Measurements from ENCODE around the gene ATP1A1.

ATP1A1 gene

GRCh38 chr1:116362050-116362449 is 11.0 kb upstream of the ATP1A1 start:
- Histone ChIP-seq H3K18ac (ENCODE audit: low read depth in 1 of 2, low read length in 2 of 2) (no peak overlapping the region), H3K79me1 (replicated peaks; ENCODE audit: low read length, poor library complexity, severe bottlenecking) (no peaks in the 10 kb centered on the region), H3K36me3 (ENCODE audit: control insufficient read depth in 1 of 2, insufficient read depth in 2 of 2, low read depth in 1 of 2, low read length in 2 of 2) (no peaks in the 10 kb centered on the region), H3K4ac (ENCODE audit: low read depth in 1 of 2, low read length in 2 of 2) (no peak overlapping the region), H3K4me3 (ENCODE audit: insufficient read depth in 1 of 2, low read depth in 1 of 2, low read length in 2 of 2) (no peak overlapping the region), H4K8ac (ENCODE audit: low read length) (no peak overlapping the region), H2BK5ac (ENCODE audit: low read depth, low read length, poor library complexity, severe bottlenecking) (no peak overlapping the region), H2BK120ac (ENCODE audit: low read depth, low read length) (no peak overlapping the region), H3K27ac (ENCODE audit: low read length, poor library complexity, severe bottlenecking) (no peak overlapping the region), H2BK12ac (ENCODE audit: low read length in 2 of 2) (no peak overlapping the region), H3K4me2 (ENCODE audit: low read length, poor library complexity, severe bottlenecking) (no peak overlapping the region), H3K23ac (ENCODE audit: low read length in 2 of 2) (no peak overlapping the region), H2BK15ac (ENCODE audit: low read depth, poor library complexity, severe bottlenecking) (no peak overlapping the region), H3K9ac (ENCODE audit: low read length) (no peak overlapping the region), H3K14ac (ENCODE audit: low read length in 2 of 2) (no peak overlapping the region), H3K9me3 (ENCODE audit: control insufficient read depth, low read length) (no peaks in the 10 kb centered on the region), H2AFZ (ENCODE audit: low read depth, low read length) (no peak overlapping the region), H3K27me3 (ENCODE audit: control insufficient read depth in 1 of 2, insufficient read depth in 1 of 2, low read length in 2 of 2) (peaks cover 6 to 9% of the 10 kb centered on the region in 2 experiments), H3K4me1 (ENCODE audit: control insufficient read depth, insufficient read depth, low read depth, low read length) (no peaks in the 10 kb centered on the region), H2AK5ac (ENCODE audit: low read length, severe bottlenecking) (no peak overlapping the region), H4K91ac (ENCODE audit: low read length) (no peak overlapping the region)
- DNase-seq, result no peak
- WGBS, result 99% methylated on average over 4 of the region's 4 CpGs

DNA sequence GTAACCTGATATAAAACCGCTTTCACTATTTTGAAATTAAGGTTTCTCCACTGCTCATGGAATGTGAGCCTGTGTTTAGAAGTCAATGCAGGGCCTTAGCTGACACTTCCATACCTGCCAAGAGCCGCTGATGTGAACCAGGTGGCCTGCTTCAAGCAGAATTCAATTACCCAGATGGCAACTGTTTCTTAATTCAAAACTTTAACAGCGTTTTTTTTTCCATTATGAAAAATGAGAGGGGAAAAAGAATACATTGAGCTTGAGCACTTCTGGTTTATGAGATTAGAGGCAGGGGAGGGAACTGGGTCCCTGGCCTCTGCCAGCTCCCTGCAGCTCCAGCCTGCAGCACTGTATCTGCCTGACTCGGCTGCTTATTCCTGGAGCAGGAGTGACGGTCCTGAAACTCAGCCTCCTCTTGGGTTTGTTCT is 7.7 kb upstream of the ATP1A1 start:
- H3K9ac ChIP-seq (ENCODE audit: low read length), result no peak overlapping the region
- no peak overlapping the region for H4K8ac ChIP-seq (ENCODE audit: low read length)
- no peak overlapping the region for H2BK15ac ChIP-seq (ENCODE audit: low read depth, poor library complexity, severe bottlenecking)
- H4K91ac ChIP-seq (ENCODE audit: low read length), result no peak overlapping the region
- no peak overlapping the region for H2AK5ac ChIP-seq (ENCODE audit: low read length, severe bottlenecking)
- H3K18ac ChIP-seq (ENCODE audit: low read depth in 1 of 2, low read length in 2 of 2), result no peak overlapping the region
- H3K27me3 ChIP-seq (ENCODE audit: control insufficient read depth in 1 of 2, insufficient read depth in 1 of 2, low read length in 2 of 2), result peaks cover 10 to 12% of the 10 kb centered on the region in 2 experiments
- no peaks in the 10 kb centered on the region for H3K36me3 ChIP-seq (ENCODE audit: control insufficient read depth in 1 of 2, insufficient read depth in 2 of 2, low read depth in 1 of 2, low read length in 2 of 2)
- H2BK120ac ChIP-seq (ENCODE audit: low read depth, low read length), result no peak overlapping the region
- H3K4me1 ChIP-seq (ENCODE audit: control insufficient read depth, insufficient read depth, low read depth, low read length), result peaks cover 2% of the 10 kb centered on the region
- no peak overlapping the region for H2BK12ac ChIP-seq (ENCODE audit: low read length in 2 of 2)
- no peak overlapping the region for H3K23ac ChIP-seq (ENCODE audit: low read length in 2 of 2)
- WGBS, result 67% methylated on average over 3 of the region's 5 CpGs
- H3K4me2 ChIP-seq (ENCODE audit: low read length, poor library complexity, severe bottlenecking), result no peak overlapping the region
- no peak overlapping the region for H3K4ac ChIP-seq (ENCODE audit: low read depth in 1 of 2, low read length in 2 of 2)
- H3K27ac ChIP-seq (ENCODE audit: low read length, poor library complexity, severe bottlenecking), result no peak overlapping the region
- no peaks in the 10 kb centered on the region for H3K9me3 ChIP-seq (ENCODE audit: control insufficient read depth, low read length)
- no peak overlapping the region for H3K14ac ChIP-seq (ENCODE audit: low read length in 2 of 2)
- no peak for DNase-seq
- no peak overlapping the region for H3K4me3 ChIP-seq (ENCODE audit: insufficient read depth in 1 of 2, low read depth in 1 of 2, low read length in 2 of 2)
- no peak overlapping the region for H2BK5ac ChIP-seq (ENCODE audit: low read depth, low read length, poor library complexity, severe bottlenecking)
- H2AFZ ChIP-seq (ENCODE audit: low read depth, low read length), result no peak overlapping the region
- no peaks in the 10 kb centered on the region for H3K79me1 ChIP-seq (replicated peaks; ENCODE audit: low read length, poor library complexity, severe bottlenecking)

GRCh38 chr1:116365857-116366256 is 7.2 kb upstream of the ATP1A1 start:
- Histone ChIP-seq H3K4ac (ENCODE audit: low read depth in 1 of 2, low read length in 2 of 2) (no peak overlapping the region), H3K23ac (ENCODE audit: low read length in 2 of 2) (no peak overlapping the region), H4K8ac (ENCODE audit: low read length) (no peak overlapping the region), H2AFZ (ENCODE audit: low read depth, low read length) (no peak overlapping the region), H3K79me1 (replicated peaks; ENCODE audit: low read length, poor library complexity, severe bottlenecking) (no peaks in the 10 kb centered on the region), H2BK120ac (ENCODE audit: low read depth, low read length) (no peak overlapping the region), H2AK5ac (ENCODE audit: low read length, severe bottlenecking) (no peak overlapping the region), H3K36me3 (ENCODE audit: control insufficient read depth in 1 of 2, insufficient read depth in 2 of 2, low read depth in 1 of 2, low read length in 2 of 2) (no peaks in the 10 kb centered on the region), H3K14ac (ENCODE audit: low read length in 2 of 2) (no peak overlapping the region), H3K4me2 (ENCODE audit: low read length, poor library complexity, severe bottlenecking) (no peak overlapping the region), H3K18ac (ENCODE audit: low read depth in 1 of 2, low read length in 2 of 2) (no peak overlapping the region), H3K27ac (ENCODE audit: low read length, poor library complexity, severe bottlenecking) (no peak overlapping the region), H3K9ac (ENCODE audit: low read length) (no peak overlapping the region), H2BK15ac (ENCODE audit: low read depth, poor library complexity, severe bottlenecking) (no peak overlapping the region), H2BK12ac (ENCODE audit: low read length in 2 of 2) (no peak overlapping the region), H3K4me3 (ENCODE audit: insufficient read depth in 1 of 2, low read depth in 1 of 2, low read length in 2 of 2) (no peak overlapping the region), H3K4me1 (ENCODE audit: control insufficient read depth, insufficient read depth, low read depth, low read length) (peaks cover 2% of the 10 kb centered on the region), H4K91ac (ENCODE audit: low read length) (no peak overlapping the region), H2BK5ac (ENCODE audit: low read depth, low read length, poor library complexity, severe bottlenecking) (no peak overlapping the region), H3K27me3 (ENCODE audit: control insufficient read depth in 1 of 2, insufficient read depth in 1 of 2, low read length in 2 of 2) (peaks cover 10 to 12% of the 10 kb centered on the region in 2 experiments), H3K9me3 (ENCODE audit: control insufficient read depth, low read length) (no peaks in the 10 kb centered on the region)
- DNase-seq, result no peak
- WGBS, result 78% methylated on average over 4 of the region's 5 CpGs

GRCh38 chr1:116367256-116367945 is 5.6 kb upstream of the ATP1A1 start:
- Histone ChIP-seq H2BK12ac (ENCODE audit: low read length in 2 of 2) (no peak overlapping the region), H4K91ac (ENCODE audit: low read length) (no peak overlapping the region), H2AK5ac (ENCODE audit: low read length, severe bottlenecking) (peak overlapping the region; percentile 2), H3K4ac (ENCODE audit: low read depth in 1 of 2, low read length in 2 of 2) (no peak overlapping the region), H2AFZ (ENCODE audit: low read depth, low read length) (no peak overlapping the region), H3K9me3 (ENCODE audit: control insufficient read depth, low read length) (no peaks in the 10 kb centered on the region), H3K27ac (ENCODE audit: low read length, poor library complexity, severe bottlenecking) (no peak overlapping the region), H2BK15ac (ENCODE audit: low read depth, poor library complexity, severe bottlenecking) (no peak overlapping the region), H3K27me3 (ENCODE audit: control insufficient read depth in 1 of 2, insufficient read depth in 1 of 2, low read length in 2 of 2) (peaks cover 10 to 12% of the 10 kb centered on the region in 2 experiments), H3K4me2 (ENCODE audit: low read length, poor library complexity, severe bottlenecking) (no peak overlapping the region), H2BK5ac (ENCODE audit: low read depth, low read length, poor library complexity, severe bottlenecking) (no peak overlapping the region), H3K23ac (ENCODE audit: low read length in 2 of 2) (no peak overlapping the region), H3K9ac (ENCODE audit: low read length) (no peak overlapping the region), H3K14ac (ENCODE audit: low read length in 2 of 2) (no peak overlapping the region), H3K18ac (ENCODE audit: low read depth in 1 of 2, low read length in 2 of 2) (peak overlapping the region in 1 of 2 experiments; percentile 24), H3K36me3 (ENCODE audit: control insufficient read depth in 1 of 2, insufficient read depth in 2 of 2, low read depth in 1 of 2, low read length in 2 of 2) (no peaks in the 10 kb centered on the region), H3K4me1 (ENCODE audit: control insufficient read depth, insufficient read depth, low read depth, low read length) (peaks cover 2% of the 10 kb centered on the region), H3K4me3 (ENCODE audit: insufficient read depth in 1 of 2, low read depth in 1 of 2, low read length in 2 of 2) (no peak overlapping the region), H2BK120ac (ENCODE audit: low read depth, low read length) (no peak overlapping the region), H4K8ac (ENCODE audit: low read length) (no peak overlapping the region), H3K79me1 (replicated peaks; ENCODE audit: low read length, poor library complexity, severe bottlenecking) (no peaks in the 10 kb centered on the region)
- no peak for DNase-seq
- WGBS, result 90% methylated on average over 3 of the region's 3 CpGs

All from mesenchymal stem cell (in vitro differentiated cells and primary cell).